Muscle of leg (tissue), 11 donors: ENCODE data around the gene ZNF185. TPM values are rescaled to one million over a fixed set of nuclear protein-coding genes. Genes with fewer than 3 reads are reported as not detected.
A peak's percentile ranks its signal among the peaks of the same experiment; 100 is the strongest.

Experiments used
- DNase-seq: peaks from one replicate; pipeline ENCODE4 v3.0.0; 2013
- H3K27ac ChIP-seq: one replicate; pipeline ENCODE4 v1.5.1; 2013; ENCODE audit warnings: mild to moderate bottlenecking, low read length, control low read depth
- H3K27me3 ChIP-seq: one replicate; pipeline ENCODE4 v1.6.1; 2013; ENCODE audit warnings: low read length; ENCODE audit not compliant: control insufficient read depth, insufficient read depth
- H3K36me3 ChIP-seq: one replicate; pipeline ENCODE4 v1.6.1; 2013; ENCODE audit warnings: low read length; ENCODE audit not compliant: control insufficient read depth, insufficient read depth
- H3K4me1 ChIP-seq: one replicate; pipeline ENCODE4 v1.6.1; 2013; ENCODE audit warnings: low read length; ENCODE audit not compliant: control insufficient read depth, insufficient read depth
- H3K4me3 ChIP-seq: one replicate; pipeline ENCODE4 v1.5.1; 2013; ENCODE audit warnings: low read length, control low read depth
- H3K9me3 ChIP-seq: replicated peaks from 2 replicates; pipeline ENCODE4 v1.6.1; 2013; ENCODE audit warnings: low read depth, low read length; ENCODE audit not compliant: control insufficient read depth
- WGBS: methylation state at CpG from one replicate; pipeline ENCODE4 v1.1.5; 2013; ENCODE audit warnings: missing lambda C conversion rate; ENCODE audit not compliant: insufficient coverage; 5-methylcytosine and 5-hydroxymethylcytosine counted together
- polyA plus RNA-seq, 8 donors: library from polyadenylated mRNA; unstranded; fragments of 120-200 nt; gene quantifications; one replicate each; pipeline versions ENCODE4 v1.2.1 to v1.2.3, GENCODE V29; 2013; ENCODE audit warnings: inconsistent platforms in 1 of 8, low replicate concordance in 1 of 8; ENCODE audit not compliant: insufficient read length in 8 of 8, insufficient read depth in 1 of 8
- total RNA-seq: library from RNA; stranded (reverse); fragments of 120-200 nt; gene quantifications from one replicate; pipeline ENCODE4 v1.2.4, GENCODE V29; 2013

The ZNF185 gene
- total and polyA plus RNA-seq, 9 donors, result 8.1 to 98.7 (median 18.3) TPM

GRCh38 chrX:152893980-152894610, 3.8 kb upstream of the ZNF185 start:
- 84% methylated on average over 3 of the region's 9 CpGs for WGBS
- no peaks in the 10 kb centered on the region for H3K36me3 ChIP-seq
- no peak overlapping the region for H3K4me3 ChIP-seq
- peaks cover 36% of the 10 kb centered on the region for H3K27me3 ChIP-seq
- H3K9me3 ChIP-seq, result no peaks in the 10 kb centered on the region
- no peak for DNase-seq
- peaks cover 11% of the 10 kb centered on the region for H3K4me1 ChIP-seq
- H3K27ac ChIP-seq, result peak overlapping the region; percentile 62

GRCh38 chrX:152895121-152895520, 2.7 kb upstream of the ZNF185 start:
- Histone ChIP-seq H3K36me3 (no peaks in the 10 kb centered on the region), H3K27ac (no peak overlapping the region), H3K4me1 (peaks cover 11% of the 10 kb centered on the region), H3K27me3 (peaks cover 38% of the 10 kb centered on the region), H3K4me3 (no peak overlapping the region), H3K9me3 (no peaks in the 10 kb centered on the region)
- DNase-seq, result no peak
- 69% methylated on average over 3 of the region's 3 CpGs for WGBS

- 67% methylated on average over 7 of the region's 8 CpGs for WGBS
- H3K27me3 ChIP-seq, result peaks cover 40% of the 10 kb centered on the region
These were observed 2.0 kb upstream of the ZNF185 start for GRCh38 chrX:152895724-152896420.

GRCh38 chrX:152896450-152896849, 1.4 kb upstream of the ZNF185 start:
- Histone ChIP-seq H3K36me3 (no peaks in the 10 kb centered on the region), H3K27ac (no peak overlapping the region), H3K4me1 (peaks cover 11% of the 10 kb centered on the region), H3K27me3 (peaks cover 35% of the 10 kb centered on the region), H3K4me3 (no peak overlapping the region), H3K9me3 (no peaks in the 10 kb centered on the region)
- DNase-seq, result no peak
- 72% methylated on average over 7 of the region's 8 CpGs for WGBS

More at GRCh38 chrX:152895724-152896420, 2.0 kb upstream of the ZNF185 start:
- H3K9me3 ChIP-seq, result no peaks in the 10 kb centered on the region
- H3K4me3 ChIP-seq, result no peak overlapping the region
- DNase-seq, result no peak
- no peak overlapping the region for H3K27ac ChIP-seq
- H3K4me1 ChIP-seq, result peaks cover 11% of the 10 kb centered on the region
- no peaks in the 10 kb centered on the region for H3K36me3 ChIP-seq

GRCh38 chrX:152898442-152898841, 575 bp downstream of the ZNF185 start:
- 68% methylated on average over 7 of the region's 10 CpGs for WGBS
- no peaks in the 10 kb centered on the region for H3K36me3 ChIP-seq
- no peaks in the 10 kb centered on the region for H3K9me3 ChIP-seq
- no peak for DNase-seq
- H3K4me1 ChIP-seq, result peaks cover 7% of the 10 kb centered on the region
- H3K4me3 ChIP-seq, result peak overlapping the region; percentile 25
- peaks cover 29% of the 10 kb centered on the region for H3K27me3 ChIP-seq
- no peak overlapping the region for H3K27ac ChIP-seq

- no peak for DNase-seq
- peak overlapping the region; percentile 13 for H3K4me3 ChIP-seq
- peaks cover 4% of the 10 kb centered on the region for H3K4me1 ChIP-seq
- H3K9me3 ChIP-seq, result no peaks in the 10 kb centered on the region
- no peak overlapping the region for H3K27ac ChIP-seq
- peaks cover 33% of the 10 kb centered on the region for H3K27me3 ChIP-seq
- WGBS, result 79% methylated on average over 16 of the region's 16 CpGs
- no peaks in the 10 kb centered on the region for H3K36me3 ChIP-seq
These were observed 1.4 kb downstream of the ZNF185 start for GRCh38 chrX:152899111-152899873.

- Histone ChIP-seq H3K4me3 (no peak overlapping the region), H3K36me3 (no peaks in the 10 kb centered on the region), H3K27ac (no peak overlapping the region), H3K9me3 (no peaks in the 10 kb centered on the region), H3K4me1 (peaks cover 9% of the 10 kb centered on the region), H3K27me3 (peaks cover 38% of the 10 kb centered on the region)
- DNase-seq, result no peak
- 69% methylated on average over 12 of the region's 12 CpGs for WGBS
These were observed 2.2 kb downstream of the ZNF185 start for GRCh38 chrX:152899874-152900719.

- no peak overlapping the region for H3K27ac ChIP-seq
- peaks cover 43% of the 10 kb centered on the region for H3K27me3 ChIP-seq
- WGBS, result 77% methylated on average over 4 of the region's 8 CpGs
- no peaks in the 10 kb centered on the region for H3K9me3 ChIP-seq
- peaks cover 9% of the 10 kb centered on the region for H3K4me1 ChIP-seq
- no peak for DNase-seq
- no peaks in the 10 kb centered on the region for H3K36me3 ChIP-seq
- H3K4me3 ChIP-seq, result no peak overlapping the region
These were observed 3.1 kb downstream of the ZNF185 start for GRCh38 chrX:152900937-152901445.

GRCh38 chrX:152901816-152902501, 4.1 kb downstream of the ZNF185 start:
- Histone ChIP-seq H3K27me3 (peaks cover 43% of the 10 kb centered on the region), H3K36me3 (no peaks in the 10 kb centered on the region)
- 57% methylated on average over 8 of the region's 15 CpGs for WGBS

More at GRCh38 chrX:152901816-152902501, 4.1 kb downstream of the ZNF185 start:
- no peaks in the 10 kb centered on the region for H3K9me3 ChIP-seq
- DNase-seq, result no peak
- no peak overlapping the region for H3K4me3 ChIP-seq
- no peak overlapping the region for H3K27ac ChIP-seq
- peaks cover 14% of the 10 kb centered on the region for H3K4me1 ChIP-seq
